HG03039 (cell line): Measurements from ENCODE around the gene GMDS.

Source experiments
- ATAC-seq: cut with Tn5 transposase; IDR thresholded peaks from one replicate; pipeline ENCODE4 v1.9.1; 2021; ENCODE audit warnings: mild to moderate bottlenecking, moderate library complexity; ENCODE audit not compliant: unreplicated experiment

The GMDS gene

GRCh38 chr6:2140438-2141128 is 104.8 kb downstream of the GMDS start:
- no peak for ATAC-seq

DNA sequence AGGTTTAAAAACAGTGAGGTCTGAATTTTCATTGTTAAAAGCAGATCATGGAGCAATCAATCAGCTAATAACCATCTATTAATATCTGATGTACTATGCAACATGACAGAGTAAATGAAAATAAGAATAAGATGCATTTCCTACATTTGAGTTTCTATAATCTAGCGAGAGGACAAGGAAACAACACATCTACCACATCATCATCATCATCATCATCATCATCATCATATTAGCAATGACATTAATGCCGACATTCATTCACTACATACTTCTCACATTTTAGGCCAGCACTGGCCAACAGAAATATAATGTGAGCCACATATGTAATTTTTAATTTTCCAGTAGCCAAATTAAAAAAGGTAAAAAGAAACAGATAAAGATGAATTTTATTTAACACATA is 110.0 kb downstream of the GMDS start:
- ATAC-seq, result no peak

- no peak for ATAC-seq
Observed at GRCh38 chr6:2134554-2134953, 110.9 kb downstream of the GMDS start.

DNA sequence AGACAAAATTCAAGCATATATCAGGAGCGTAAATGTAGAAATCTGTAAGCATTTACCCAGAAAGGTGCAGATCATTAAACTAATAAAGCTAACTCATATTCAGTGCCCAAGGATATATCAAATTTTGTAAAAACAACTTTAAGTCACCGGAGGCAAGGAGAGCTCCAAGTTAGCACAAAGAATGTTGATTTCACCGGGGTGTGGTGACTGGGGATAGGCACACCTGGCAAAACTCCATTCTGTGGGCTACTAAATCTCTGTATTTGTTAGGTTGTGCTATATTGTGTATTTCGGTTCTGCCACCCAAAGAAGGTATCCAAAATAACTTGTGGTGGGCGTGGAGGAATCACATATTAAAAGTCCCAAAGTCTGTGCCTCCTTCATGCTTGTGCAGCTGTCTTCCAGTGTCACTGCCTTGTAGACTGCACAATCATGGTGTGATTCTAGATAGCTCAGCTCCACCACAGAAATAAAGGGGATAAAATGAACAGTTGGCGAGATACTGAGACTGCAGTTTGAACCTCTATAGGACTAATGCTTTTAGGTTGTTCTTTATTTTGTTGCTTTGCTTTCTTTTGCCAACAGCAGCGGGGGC is 111.6 kb downstream of the GMDS start:
- ATAC-seq, result no peak

DNA sequence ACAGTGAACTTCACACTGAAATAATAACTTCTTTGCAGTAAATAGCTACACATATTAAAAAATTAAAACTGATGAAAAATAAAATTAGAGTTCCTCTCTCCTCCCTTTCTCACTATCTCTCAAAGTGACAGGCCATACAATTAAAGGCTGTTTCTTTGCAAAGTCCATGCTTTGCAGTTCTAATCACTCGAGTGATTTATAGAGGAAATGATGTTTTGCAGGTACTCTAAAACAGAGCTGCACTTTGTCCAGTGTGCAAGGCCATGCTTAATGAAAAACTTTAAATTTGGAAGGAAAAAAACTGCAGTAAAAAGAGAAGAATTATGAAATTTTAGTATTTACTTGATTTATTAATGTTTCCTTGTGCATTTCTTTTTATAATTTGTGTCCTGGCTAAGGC is 112.5 kb downstream of the GMDS start:
- no peak for ATAC-seq

DNA sequence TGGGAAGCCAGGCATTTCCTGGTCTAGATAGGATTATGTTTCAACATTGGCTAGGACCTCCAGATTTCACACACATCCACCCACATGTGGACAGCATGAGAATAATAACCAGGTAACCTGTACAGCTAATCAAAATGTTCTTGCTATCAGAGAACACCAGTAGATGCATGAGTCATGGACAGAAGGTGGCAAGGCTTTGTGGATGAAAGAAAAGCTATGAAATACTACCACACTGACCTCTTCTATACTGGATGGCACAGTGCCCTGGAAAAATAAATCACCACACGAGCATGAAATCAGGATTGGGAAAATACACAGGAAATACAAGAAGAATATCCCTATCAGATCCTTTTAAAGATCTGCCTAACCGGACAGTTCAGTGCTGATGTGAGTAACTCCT is 113.0 kb downstream of the GMDS start:
- no peak for ATAC-seq

DNA sequence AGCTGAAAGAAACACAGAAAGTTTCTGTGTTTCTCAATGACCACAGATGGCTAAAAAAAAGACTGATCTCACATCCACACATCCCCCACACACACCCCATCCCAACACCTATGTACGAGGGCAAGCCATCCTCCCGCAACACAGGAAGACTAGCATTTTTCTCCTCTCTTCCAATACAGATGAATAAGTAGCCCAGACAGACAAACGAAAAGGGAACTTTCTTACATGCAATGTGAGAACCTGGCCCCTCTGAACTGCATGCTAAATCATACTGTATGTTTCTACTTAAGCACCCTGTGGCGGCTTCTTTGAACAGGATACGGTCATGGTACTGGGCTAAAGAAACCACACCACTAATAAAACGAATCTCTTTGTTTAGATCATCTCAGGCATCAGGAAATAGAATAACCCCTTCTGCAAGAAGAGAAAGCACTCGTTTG is 116.2 kb downstream of the GMDS start:
- no peak for ATAC-seq

GRCh38 chr6:2127484-2127911 is 117.9 kb downstream of the GMDS start:
- ATAC-seq, result peak; percentile 50

GRCh38 chr6:2126351-2126750 is 119.1 kb downstream of the GMDS start:
- ATAC-seq, result no peak

DNA sequence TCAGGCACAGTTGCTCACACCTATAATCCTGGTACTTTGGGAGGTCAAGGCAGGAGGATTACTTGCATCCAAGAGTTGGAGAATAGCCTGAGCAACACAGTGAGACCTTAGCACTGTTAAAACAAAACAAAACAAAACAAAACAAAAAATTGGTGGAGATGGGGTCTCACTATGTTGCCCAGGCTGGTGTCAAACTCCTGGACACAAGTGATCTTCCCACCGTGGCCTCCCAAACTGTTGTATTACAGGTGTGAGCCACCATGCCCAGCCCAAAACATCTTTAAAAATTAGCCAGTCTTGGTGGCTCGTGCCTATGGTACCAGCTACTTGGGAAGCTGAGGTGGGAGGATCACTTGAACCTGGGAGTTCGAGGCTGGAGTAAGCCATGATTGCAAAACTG is 120.2 kb downstream of the GMDS start:
- ATAC-seq, result no peak

DNA sequence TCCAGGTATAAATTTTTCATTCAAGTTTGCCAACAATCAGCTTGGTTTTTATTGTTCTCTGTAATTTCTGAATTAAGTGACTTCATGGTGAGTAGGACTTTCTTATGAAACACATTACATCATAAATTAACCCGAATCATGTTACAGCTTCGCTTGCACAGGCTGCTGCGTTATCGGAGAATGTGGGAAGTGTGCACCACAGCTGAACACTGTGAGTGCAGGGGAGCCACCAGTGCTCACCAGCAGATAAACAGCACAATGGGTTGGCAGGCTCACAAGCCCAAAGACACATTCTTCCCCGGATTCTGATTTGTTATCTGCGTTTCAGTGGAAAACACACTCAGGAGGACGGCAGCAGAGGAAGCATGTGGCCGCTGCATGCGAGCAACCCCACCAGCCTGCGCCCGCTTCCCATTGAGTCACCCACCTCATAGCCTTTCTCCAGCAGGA is 121.1 kb downstream of the GMDS start:
- ATAC-seq, result no peak

DNA sequence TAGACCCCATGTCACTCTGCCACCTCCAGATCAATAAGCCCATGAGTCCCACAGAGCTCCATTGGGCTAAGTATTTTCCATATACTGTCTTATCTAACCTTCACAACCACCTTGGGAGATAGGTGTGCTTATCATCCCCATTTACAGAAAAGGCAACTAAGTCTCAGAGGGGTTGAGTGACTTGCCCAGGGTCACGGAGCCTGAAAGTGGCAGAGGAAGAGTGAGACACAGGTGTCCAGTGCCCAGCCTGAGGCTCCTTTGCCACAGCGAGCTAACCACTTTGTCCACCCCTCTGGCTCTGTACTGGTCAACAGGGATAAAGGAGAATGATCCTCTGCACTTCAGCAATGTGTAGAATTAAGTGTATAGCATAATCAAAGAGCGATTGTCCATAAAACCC is 124.5 kb downstream of the GMDS start:
- ATAC-seq, result no peak

DNA sequence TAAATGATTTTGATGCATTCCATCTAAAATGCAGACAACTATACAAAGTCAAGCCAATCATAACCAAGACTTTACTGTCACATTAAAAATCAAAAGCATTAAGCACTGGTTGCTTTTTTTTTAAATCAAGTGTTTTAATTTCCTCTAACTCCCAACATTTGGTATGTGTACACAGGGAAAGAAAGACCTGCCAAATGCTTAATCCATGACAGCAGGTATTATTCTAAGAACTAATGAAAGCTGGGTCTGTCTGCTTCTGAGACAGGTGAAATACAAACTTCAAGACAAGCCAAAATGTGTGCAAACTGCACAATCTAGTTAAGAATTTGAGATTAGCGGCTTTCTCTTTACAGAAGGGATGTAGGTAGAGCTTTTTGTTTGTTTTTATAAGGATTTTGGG is 126.1 kb downstream of the GMDS start:
- ATAC-seq, result no peak

DNA sequence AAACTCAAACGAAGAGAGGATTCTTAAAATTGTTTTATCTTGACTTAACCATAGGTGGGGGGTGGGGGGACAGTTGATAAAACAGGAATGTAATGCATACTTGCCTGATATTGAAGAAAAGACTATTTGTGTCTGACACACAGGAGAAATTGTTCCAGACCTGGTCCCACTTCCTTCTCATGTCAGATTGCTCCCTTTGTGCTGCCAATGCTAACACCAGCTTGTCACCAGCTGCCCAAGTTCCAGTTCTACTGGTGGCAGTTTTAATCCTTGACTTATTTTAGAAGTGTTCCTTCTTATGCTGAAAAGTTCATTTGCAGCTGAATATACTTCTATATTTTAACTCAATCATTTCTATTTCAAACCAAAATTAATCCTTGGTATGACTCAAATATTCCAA is 127.3 kb downstream of the GMDS start:
- ATAC-seq, result no peak

DNA sequence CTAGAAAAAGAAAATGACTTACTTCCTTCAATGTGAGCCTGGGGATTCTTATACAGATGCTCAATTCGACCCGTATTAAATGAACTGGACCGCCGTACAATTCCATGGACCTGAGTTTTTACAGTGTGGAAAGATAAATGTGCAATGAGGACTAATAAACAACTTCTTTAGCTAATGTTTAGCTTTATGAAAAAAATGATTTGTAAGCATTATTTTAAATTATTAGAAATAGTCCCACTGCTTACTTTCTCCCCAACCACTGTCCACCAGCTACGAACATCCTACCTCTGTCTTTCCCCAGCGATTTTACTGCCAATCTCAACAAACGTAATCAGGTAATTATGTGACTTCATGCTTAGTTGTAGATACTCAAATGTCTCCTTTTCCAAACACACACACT is 128.0 kb downstream of the GMDS start:
- ATAC-seq, result no peak

GRCh38 chr6:2116496-2116895 is 128.9 kb downstream of the GMDS start:
- no peak for ATAC-seq

DNA sequence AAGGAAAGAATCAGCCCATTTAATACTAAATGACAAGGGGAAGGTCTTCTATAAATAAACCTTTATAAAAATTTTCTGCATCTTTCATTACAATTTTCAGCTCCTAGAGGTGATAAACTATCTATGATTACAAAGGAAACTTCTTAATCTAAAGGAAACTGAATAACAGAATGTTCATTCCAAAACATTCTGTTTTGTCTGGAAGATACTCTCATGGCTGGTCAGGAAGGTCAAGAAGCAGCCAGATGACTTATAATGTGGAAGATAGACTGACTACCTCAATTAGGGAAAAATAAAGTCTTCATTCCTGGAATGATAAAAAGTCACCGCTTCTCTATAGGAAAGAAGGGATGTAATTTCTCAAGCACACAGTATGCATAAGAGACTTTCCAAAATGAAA is 131.3 kb downstream of the GMDS start:
- ATAC-seq, result no peak

DNA sequence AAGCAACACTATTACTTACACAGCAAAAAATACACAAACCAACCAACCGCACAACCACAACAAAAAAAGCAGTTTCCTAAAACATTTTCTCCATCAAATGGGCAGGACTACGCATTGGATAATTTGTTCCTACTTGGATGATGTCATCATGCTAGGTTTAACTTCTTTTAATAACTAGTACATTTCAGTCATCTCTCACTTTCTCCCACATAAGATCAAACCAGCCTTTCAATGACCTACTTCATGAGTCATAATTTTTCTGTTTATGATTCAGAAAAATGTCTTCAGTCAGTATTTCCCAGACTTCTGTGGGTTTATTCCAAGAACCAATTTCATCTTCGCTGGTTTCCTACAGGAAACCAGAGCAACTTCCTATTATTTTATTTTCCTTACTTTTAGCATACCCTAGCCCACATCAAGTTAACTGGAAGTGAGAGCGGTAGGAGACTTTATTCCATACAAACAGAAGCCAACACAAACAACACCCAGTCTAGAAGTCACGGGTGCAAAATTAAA is 134.2 kb downstream of the GMDS start:
- ATAC-seq, result no peak

DNA sequence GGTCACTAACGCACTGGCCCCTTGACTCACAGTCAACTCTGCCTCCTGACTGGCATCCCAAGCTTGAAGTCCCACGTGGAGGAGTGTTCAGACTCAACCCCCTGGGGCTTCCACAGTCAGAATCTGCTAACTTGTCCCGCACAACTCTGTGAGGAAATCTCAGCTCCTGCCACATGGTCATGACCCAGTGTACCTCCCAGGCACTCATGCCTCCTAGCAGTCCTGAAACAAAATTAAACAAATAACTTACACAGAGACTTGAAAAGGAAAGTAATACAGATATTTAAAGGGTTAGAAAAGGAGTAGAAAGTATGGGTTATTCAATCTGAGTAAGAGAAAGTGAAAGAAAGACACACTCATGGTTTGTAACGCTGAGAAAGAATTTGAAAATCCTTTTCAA is 134.9 kb downstream of the GMDS start:
- no peak for ATAC-seq

DNA sequence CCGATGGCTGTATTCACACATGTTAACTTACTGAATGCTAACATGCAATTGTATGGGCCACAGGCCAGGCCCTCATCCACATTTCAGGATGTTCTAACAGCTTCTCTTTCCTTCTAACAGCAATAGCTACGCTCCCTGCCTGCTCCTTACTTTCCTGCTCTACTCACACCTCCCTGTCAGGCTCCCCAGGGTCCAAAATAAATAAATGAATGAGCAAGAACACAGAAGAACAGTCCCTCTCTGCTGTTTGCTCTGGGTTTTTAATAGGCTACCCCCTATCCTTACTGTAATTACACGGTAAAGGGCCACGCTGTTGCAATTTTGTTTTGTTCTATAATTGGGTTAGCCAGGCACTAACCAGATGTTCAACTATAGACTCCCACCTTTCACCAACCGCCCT is 135.6 kb downstream of the GMDS start:
- ATAC-seq, result no peak

GRCh38 chr6:2108700-2109306 is 136.6 kb downstream of the GMDS start:
- no peak for ATAC-seq

DNA sequence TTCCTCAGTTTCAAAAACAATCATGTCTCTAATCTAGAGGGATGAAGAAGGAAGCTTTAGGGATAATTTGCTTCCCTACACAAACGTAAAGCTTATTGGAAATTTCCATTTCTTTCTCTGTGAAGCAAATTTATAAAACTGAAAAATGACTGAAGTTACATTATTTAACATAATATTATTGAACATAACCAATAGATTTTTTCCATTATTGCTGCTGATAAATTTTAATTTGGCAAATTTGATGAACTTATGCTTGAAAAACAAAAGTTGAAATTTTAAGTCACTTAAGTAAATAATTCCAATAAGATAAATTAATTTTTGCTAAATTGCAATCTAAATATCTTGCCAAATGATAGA is 140.9 kb downstream of the GMDS start:
- ATAC-seq, result no peak
